Inflammatory macrophage treated with lipopolysaccharide for 4 hours (primary cell): ENCODE results near the gene DHRS4L2.
"Not testable (repeated sequence)": the region's sequence is repeated elsewhere in the genome, so short reads cannot be mapped to it uniquely, and the experiment has no call there.

Source experiments
- DNase-seq: peaks from one replicate; pipeline ENCODE4 v3.0.0-alpha.2; 2020

DHRS4L2 gene

DNA sequence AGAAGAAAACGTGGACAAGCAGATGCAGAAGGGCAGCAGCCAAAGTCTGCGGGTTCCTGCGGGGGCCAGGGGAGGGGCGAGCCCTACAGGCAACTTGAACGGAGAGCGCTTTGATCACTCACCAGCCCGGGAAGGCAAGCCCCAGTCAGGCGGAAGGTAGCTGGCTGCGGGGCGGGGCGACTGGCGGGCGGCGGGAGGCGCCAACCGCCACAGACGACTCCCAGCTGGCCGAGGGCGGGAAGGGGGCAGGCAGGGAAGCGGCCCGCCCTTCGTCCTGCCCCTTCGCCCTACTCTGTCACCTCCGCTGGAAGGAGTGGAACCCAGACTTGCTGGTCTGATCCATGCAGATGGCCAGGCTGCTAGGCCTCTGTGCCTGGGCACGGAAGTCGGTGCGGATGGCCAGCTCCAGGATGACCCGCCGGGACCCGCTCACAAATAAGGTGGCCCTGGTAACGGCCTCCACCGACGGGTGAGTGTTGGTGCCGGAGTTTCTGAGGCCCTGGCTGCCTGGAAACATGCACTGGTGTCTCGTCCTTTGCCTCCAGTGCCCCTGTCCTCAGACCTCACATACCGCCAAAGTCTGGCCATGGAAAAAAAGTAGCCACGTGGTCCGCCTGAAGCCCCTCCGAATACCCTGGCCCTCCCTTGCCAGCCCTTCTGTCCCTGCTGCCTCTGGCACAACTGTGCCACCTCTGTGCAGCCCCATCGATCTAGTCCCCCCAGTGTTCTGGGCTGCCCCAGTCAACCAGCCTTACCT, at the start of gene DHRS4L2:
Gene DHRS4L2, plus strand, starts transcription at position 323 of the 757 bp plus-strand sequence. Its CDS starts 19 bp downstream, at position 342.
- DNase-seq, result peak; percentile 87

DNA sequence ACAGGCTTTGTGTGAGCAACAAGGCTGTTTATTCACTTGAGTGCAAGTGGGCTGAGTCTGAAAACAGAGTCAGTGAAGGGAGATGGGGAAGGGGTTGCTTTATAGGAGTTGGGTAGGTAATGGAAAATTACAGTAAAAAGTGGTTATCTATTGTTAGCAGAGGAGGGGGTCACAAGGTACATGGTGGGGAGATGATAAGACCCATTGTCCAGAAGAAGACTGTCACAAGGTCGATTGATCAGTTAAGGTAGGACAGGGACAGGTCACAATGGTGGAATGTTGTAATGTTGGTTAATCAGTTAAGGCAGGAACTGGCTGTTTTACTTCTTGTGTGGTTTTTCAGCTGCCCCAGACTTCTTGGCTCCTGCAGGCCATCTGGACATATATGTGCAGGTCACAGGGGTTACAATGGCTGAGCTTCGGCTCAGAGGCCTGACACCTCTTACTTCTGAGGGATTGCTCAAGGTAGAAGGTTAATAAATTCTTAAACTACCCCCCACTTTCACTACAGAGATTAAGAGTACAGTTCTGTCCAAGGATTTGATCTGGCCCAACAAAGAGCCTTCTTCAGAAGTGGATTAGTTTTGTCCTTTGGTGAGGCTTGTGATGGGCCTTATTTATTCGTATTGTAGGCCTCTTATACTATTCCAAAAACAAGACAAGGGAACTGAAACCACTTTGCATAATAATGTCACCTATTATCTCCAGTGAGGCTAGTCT, 49.0 kb upstream of the DHRS4L2 start:
- DNase-seq, result no peak

DNA sequence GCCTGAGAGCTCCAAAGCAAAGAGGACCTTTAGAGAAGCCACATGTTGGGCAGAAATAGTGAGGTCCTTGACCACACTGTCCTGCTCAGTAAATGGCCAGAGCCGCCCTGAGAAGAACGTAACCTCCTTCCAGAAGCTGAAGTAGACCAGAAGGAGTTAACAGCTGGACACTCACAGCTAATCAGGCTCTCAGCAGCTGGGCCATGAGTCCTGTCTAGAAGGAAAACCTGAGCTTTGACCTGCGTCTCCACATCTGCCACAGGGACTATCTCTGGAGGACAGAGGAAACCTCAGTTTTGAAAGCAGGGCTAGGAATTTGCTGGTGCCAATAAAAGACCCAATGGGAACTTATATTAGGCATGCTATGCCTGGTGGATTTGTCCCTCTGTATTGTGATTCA, 47.5 kb upstream of the DHRS4L2 start:
- no peak for DNase-seq

DNA sequence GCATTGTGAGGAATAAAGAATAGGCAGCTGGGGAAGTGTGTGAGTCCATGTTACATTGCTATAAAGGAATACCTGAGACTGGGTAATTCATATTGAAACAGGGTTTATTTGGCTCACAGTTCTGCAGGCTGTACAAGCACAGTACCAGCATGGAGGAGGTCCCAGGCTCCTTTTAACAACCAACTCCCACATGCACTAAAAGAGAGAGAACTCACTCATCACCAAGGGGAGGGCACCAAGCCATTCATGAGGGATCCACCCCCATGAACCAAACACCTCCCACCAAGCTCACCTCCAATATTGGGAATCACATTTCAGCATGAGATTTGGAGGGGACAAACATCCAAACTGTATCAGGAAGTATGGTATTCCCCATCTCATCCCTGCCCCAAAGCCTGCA, 47.1 kb upstream of the DHRS4L2 start:
- no peak for DNase-seq

DNA sequence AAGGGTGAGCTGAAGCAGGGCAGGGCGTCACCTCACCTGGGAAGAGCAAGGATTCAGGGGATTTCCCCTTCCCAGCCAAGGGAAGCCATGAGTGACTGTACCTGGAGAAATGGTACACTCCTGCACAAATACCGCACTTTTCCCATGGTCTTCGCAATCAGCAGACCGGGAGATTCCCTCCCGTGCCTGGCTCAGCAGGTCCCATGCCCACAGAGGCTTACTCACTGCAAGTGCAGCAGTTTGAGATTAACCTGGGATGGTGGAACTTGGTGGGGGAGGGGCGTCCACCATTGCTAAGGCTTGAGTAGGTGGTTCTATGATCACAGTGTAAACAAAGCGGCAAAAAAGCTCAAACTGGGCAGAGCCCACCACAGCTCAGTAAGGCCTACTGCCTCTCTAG, 46.1 kb upstream of the DHRS4L2 start:
- no peak for DNase-seq

DNA sequence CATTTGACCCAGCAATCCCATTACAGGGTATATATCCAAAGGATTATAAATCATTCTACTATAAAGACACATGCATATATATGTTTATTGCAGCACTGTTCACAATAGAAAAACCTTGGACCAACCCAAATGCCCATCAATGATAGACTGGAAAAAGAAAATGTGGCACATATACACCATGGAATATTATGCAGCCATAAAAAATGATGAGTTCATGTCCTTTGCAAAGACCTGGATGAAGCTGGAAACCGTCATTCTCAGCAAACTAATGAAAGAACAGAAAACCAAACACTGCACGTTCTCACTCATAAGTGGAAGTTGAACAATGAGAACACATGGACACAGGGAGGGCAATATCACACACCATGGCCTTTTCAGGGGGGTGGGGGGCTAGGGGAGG, 39.7 kb upstream of the DHRS4L2 start:
- DNase-seq, result not testable (repeated sequence)

DNA sequence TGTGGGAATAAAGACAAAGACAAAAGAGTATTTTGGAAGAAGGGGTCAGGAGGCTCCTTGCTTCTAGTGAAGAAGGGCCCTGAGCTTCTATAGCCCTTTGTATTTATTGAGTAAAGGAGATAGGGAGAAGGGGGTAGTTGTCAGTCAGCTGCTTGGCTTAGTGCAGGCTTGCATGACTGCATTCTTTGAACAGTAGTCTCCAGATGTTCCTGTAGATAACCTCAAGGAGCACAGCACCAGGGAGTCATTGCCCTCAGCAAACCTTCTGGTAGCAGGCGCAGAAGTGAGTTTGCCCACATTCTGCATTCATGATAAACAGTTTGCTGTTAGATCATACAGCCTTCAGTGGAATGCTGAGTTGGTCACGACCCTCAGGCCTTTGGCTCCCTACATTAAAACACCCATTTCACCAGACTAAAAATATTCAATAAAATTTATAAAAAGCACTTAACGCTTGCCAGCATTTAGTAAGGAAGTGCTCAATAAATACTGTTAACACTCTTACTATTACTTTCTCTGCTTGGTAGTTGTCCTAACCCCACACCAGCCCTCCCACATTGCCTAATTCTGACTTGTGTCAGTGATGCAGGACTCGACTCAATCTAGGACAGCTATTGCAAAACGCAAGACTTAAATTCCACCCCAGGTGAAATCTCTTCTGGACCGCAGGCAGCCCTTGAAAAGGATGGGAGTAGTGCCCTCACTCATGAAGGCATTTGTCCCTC, 38.2 kb upstream of the DHRS4L2 start:
- peak; percentile 10 for DNase-seq

DNA sequence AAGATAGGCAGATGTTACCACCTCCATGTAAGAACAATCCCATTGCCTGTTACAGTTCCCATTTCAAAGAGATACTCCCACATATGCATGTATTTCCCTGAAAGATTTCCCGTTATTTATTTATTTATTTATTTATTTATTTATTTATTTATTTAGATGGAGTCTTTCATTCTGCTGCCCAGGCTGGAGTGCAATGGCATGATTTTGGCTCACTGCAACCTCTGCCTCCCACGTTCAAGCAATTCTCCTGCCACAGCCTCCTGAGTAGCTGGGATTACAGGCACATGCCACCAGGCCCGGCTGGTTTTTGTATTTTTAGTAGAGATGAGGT, 37.6 kb upstream of the DHRS4L2 start:
- not testable (repeated sequence) for DNase-seq

DNA sequence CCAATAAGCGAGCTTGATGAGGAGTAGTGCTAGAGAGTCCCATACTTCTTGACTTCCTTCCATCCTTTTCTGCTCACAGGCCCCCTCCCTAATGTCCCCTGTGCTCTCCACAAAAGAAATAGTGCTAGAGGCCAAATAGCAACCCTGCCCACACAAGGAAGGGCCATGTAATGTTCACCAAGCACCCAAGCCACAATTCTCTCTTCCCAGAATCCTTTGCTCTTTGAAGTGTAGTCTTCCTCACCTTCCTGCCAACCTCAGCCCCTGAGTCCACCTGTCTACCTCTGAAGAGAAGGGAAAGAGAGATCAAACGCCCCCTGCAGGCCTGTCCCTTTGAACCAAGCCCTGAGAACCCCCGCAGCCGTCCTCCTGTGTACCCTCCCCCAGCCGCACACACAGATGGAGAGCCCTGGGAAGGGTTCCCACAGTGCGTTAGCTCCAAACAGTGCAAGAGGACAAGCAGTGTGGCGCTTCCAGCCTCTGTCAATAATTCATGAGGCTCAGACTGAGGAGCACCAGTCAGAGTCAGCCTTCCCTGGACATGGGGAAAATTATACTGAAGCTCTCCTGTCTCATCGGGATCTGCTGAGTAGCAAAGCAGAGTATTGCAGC, 37.0 kb upstream of the DHRS4L2 start:
- no peak for DNase-seq

DNA sequence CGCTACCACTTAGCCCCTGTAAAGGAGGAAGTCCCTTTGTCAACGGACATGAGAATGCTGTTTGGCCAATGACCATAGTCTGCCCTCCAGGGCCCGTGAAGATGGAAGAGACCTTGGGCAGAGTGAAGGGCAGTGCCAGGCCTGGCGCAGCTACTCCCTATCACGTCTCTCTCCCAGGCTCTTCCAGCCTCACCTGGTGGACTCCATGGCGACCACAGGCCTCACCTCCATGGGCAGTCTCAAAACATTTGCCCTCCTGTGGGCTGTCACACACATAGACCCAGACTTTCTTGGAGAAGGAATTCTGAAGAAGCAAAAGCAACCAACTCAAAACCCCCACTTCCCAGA, 35.6 kb upstream of the DHRS4L2 start:
- peak; percentile 18 for DNase-seq

DNA sequence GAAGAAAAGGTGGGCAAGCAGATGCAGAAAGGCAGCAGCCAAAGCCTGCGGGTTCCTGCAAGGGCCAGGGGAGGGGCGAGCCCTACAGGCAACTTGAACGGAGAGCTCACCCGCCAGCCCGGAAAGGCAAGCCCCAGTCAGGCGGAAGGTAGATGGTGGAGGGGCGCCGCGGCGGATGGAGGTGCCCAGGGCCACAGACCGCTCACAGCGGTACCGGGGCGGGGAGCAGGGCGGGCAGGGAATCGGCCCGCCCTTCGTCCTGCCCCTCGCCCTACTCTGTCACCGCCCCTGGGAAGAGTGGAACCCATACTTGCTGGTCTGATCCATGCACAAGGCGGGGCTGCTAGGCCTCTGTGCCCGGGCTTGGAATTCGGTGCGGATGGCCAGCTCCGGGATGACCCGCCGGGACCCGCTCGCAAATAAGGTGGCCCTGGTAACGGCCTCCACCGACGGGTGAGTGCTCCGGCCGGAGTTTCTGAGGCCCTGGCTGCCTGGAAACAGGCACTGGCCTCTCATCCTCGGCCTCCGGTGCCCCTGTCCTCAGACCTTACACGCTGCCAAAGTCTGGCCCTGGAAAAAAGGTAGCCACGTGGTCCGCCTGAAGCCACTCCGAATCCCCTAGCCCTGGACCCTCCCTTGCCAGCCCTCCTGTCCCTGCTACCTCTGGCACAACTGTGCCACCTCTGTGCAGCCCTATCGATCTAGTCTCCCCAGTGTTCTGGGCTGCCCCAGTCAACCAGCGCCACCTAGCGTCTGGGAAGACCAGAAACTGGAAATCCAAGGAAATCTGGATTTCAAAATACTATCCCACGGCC, 35.1 kb upstream of the DHRS4L2 start, which contains the start of gene DHRS4:
Gene DHRS4, plus strand, starts transcription at position 307 of the 815 bp plus-strand sequence. Its CDS starts 19 bp downstream, at position 326.
- DNase-seq, result peak; percentile 78

DNA sequence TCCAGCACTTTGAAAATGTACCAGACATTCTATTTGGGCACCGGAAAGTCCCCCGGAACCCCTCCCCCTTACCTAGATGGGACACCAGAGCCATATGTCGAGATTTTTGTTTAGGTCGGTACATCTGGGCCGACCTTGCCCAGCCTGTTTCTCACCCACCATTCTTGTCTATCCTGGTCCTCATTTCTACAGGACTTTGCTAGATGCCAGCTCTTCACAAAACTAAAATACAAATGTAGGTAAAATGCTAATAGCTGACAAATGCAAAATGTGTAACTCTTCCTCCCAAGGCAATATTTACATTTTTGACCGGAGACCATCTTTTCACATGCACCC, 34.5 kb upstream of the DHRS4L2 start:
- DNase-seq, result not testable (repeated sequence)

DNA sequence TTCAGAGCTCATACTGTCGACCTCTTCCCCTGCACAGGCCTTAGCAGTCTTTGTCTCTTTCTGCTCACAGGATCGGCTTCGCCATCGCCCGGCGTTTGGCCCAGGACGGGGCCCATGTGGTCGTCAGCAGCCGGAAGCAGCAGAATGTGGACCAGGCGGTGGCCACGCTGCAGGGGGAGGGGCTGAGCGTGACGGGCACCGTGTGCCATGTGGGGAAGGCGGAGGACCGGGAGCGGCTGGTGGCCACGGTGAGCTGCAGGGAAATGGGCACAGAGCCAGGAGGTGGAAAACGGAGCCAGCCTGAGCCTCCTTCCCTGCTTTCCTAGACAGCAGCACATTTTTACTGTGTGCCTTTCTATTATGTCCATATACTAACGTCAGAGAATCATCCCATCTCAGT, 33.8 kb upstream of the DHRS4L2 start:
- DNase-seq, result not testable (repeated sequence)

DNA sequence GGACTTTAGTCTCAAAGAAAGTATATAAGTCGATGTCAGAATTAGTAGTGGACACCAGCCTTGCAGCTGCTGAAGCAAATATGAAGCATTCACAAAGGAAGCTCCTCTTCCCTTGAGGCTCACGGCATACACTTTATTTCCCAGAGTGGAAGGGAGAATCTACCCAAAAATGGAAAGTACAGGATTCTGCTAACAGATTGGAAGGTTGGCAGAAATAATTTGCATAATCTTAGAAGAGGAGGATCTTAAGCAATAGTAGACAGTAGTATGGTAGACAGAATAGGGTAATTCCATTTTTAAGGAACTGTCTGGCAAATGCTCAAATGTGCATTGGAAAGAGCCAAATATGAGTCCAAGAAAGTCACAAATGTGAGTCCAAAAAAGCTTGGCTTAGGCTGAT, 32.9 kb upstream of the DHRS4L2 start:
- DNase-seq, result peak; percentile 65

DNA sequence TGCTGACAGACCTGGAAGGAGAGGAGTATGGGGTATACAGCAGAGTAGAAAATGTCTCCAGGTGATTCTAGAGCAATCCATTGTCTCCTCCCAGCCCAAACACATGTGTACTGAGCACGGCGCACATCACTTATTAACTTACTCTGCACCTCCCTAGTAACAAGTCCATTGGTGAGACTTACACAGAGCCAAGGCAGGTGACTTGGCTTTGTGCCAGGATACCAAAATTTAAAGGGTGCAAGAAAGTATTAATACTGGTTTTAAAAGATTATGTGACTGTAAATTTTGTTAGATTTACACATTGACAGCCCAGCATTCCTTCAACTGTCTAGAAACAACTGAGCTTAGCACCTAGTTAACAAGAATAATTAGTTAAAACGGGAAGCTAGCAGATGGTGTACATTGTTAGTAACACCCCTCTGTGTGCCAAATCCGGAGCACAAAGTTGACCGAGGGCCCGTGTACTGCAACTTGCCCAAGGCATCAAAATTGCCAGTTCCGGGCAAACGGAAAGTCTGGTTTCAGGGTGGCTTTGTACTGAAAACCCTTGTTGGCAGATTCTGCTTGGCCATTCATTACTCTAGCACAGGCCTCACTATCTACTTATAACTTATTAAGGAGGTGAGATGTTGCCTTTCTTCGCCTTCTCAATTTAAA, 30.7 kb upstream of the DHRS4L2 start:
- not testable (repeated sequence) for DNase-seq

DNA sequence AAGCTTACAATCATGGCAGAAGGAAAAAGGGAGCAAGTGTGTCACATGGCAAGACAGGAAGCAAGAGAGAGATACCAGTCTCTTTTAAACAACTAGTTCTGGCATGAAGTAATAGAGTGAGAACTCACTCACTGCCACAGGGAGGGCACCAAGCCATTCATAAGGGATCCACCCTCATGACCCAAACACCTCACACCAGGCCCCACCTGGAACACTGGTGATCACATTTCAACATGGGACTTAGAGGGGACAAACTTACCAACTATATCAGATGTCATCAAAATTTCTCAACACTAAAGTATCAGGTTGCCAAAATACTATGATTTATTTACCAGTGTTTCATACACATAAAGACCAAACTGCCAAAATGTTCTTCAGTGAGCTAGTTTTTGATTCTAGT, 27.8 kb upstream of the DHRS4L2 start:
- not testable (repeated sequence) for DNase-seq

DNA sequence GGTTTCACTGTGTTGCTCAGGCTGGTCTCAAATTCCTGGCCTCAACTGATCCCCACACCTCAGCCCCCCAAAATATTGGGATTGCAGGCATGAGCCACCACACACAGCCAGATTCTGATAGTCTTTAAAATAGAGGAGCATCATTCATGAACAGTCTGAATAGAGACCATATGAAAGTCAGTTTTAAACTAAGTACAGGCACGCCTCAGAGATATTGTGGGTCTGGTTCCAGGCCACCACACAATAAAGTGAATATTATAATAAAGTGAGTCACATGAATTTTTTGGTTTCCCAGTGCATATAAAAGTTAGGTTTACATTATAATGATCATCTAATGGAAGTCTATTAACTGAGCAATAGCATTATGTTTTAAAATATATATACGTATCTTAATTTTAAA, 27.0 kb upstream of the DHRS4L2 start:
- not testable (repeated sequence) for DNase-seq

DNA sequence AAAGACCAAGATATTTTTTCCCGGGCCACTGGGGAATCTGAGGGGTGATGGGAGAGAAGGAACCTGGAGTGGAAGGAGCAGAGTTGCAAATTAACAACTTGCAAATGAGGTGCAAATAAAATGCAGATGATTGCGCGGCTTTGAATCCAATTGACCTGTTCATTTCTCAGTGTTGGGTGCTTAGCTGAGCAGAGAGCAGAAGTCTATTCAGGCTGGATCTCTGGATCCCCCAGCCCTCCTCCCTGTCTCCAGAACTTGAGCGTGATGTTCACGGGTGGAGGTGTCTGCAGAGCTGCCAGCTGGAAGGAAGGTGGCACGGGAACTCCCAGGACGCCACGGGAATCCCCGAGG, 19.6 kb upstream of the DHRS4L2 start:
- not testable (repeated sequence) for DNase-seq

DNA sequence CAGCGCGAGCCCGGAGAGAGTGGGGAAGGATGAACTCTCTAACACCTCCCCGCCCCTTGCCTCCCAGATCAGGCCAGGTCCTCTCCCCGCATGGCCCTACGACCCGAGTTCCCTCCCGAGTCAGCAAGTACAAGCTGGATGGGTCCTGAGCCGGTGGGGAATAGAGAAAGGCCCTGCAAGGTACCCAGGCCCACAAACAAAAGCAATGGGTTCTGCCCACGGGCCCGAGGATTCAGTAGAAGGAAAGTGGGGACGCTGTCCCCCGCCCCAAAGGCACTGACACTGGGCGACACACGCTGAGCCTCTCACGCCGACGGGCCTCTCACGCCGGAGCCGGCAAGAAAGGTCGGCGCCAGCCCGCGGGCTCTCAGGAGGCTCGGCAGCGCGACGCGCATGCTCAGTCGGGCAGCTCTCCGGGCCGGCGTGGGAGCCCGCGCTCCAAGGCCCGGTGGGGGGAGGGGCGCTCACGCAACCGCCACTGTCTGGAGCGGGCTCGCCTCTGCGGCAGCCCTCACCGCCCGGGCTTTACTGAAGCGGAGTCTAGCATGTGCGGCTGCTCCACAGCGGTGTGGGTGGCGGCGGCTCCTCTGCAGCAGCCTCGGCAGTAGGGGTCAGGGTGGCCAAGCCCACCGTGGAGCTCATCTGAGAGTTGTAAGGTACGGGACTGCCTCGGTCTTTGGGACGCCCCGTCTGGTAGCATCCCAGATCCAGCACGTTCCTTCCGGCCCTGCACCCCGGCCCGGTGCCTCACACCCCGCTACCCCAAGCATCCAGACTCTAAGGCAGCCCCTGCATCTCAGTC, 19.0 kb upstream of the DHRS4L2 start:
- not testable (repeated sequence) for DNase-seq

DNA sequence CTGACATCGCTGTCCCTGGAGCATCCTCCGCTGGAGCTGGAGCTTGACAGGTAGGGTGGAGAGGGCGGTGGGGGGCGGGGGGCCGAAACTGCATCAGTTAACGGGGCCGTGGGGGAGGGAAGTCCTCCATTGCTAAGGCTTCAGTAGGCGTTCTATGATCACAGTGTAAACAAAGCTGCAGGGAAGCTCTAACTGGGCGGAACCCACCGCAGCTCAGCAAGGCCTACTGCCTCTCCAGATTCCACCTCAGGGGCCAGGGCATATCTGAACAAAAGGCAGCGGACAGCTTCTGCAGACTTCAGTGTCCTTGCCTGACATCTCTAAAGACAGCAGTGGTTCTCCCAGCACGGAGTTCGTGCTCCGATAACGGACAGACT, 18.5 kb upstream of the DHRS4L2 start:
- not testable (repeated sequence) for DNase-seq

DNA sequence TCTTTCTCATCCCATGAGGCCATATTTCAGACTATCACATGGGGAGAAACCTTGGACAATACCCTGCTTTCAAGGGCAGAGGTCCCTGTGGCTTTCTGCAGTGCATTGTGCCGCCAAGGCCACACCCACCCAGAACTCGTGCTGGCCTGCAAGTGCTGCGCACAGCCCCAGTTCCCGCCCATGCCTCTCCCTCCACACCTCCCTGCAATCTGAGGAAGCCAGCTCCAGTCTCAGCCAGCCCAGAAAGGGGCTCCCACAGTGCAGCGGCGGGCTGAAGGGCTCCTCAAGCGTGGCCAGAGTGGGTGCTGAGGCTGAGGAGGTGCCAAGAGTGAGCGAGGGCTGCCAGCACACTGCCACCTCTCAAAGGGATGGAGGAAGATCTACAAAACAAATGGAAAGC, 15.6 kb upstream of the DHRS4L2 start:
- not testable (repeated sequence) for DNase-seq
